Lower leg skin (tissue), 4 donors: ENCODE results near the gene ING5. TPM values are rescaled to one million over a fixed set of nuclear protein-coding genes. Genes with fewer than 3 reads are reported as not detected.
"Not testable (repeated sequence)": the region's sequence is repeated elsewhere in the genome, so short reads cannot be mapped to it uniquely, and the experiment has no call there.

Experiments used
- DNase-seq, 2 donors: peaks; one replicate each; pipeline ENCODE4 v3.0.0-alpha.2; 2019; ENCODE audit warnings: low spot score in 2 of 2
- H3K4me3 ChIP-seq: fragments of 200-600 bp; sonication (generic); 2 replicates; pipeline ENCODE4 v1.5.1; 2017; ENCODE audit warnings: mild to moderate bottlenecking, low read depth; ENCODE audit not compliant: poor library complexity, severe bottlenecking
- POLR2A ChIP-seq, 2 donors: fragments of 450-650 bp; IDR thresholded peaks; one replicate each; pipeline ENCODE4 v1.6.1; 2016 to 2017; ENCODE audit warnings: antibody characterized with exemption in 2 of 2, mild to moderate bottlenecking in 1 of 2, moderate library complexity in 1 of 2
- WGBS, 2 donors: methylation state at CpG; one replicate each; pipeline ENCODE4 v1.1.5; 2018; 5-methylcytosine and 5-hydroxymethylcytosine counted together
- intact Hi-C: fragments of 100-400 bp; cut with DNase I; formaldehyde crosslinking; loops from one replicate; pipeline ENCODE4 v1.15.0; 2023; ENCODE audit warnings: low total_unique reads
- total RNA-seq, 4 donors: library from RNA; depleted of rRNA; stranded (reverse); fragments of >200 nt; gene quantifications; one replicate each; pipeline ENCODE4 v1.1.0, GENCODE V29; 2016
- TF ChIP-seq, protein P1 (sequence below), 3 donors: fragments of 450-650 bp; IDR thresholded peaks; one replicate each; pipeline ENCODE4 v1.5.1; 2016; ENCODE audit warnings: antibody characterized with exemption in 3 of 3, mild to moderate bottlenecking in 3 of 3, moderate library complexity in 2 of 3

ING5 gene
- total RNA-seq, 4 donors from 2014 or later: 31.6 to 73.9 (median 35.7) TPM

DNA sequence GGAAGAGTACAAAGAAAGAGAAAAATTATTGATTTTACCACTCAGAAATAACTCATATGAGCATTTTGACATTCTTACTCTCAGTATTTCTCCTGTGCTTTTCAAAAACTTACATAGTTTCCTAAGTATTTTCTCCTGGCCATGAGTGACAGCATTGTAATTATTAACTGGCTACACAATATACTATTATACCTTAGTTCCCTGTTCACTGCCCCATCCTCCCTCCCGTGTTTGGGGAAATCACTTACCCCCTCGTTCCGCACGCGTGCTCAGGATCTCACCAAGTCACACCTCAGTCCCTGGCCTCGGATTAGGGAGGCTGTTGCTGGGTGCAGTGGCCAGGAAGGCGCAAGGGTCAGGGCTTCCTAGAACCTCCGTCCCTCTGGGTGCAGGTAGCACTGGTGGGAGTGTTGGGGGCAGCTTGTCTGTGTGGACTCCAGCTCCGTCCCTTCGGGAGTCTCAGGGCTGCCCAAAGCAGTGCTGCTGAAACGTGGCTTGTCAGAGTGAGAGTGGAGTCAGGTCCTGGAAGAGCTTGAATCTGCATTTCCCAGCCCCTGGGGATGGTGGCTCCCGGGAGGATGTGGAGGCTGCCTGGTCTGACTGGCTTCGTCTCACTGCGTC lies 41.1 kb upstream of the ING5 start:
- no peak overlapping the region for H3K4me3 ChIP-seq
- WGBS, 2 donors: 92 to 95% methylated on average over 14 of the region's 14 CpGs
- no peak for TF ChIP-seq POLR2A (IDR thresholded peaks at IDR 0.05)
- TF ChIP-seq, protein P1, sequence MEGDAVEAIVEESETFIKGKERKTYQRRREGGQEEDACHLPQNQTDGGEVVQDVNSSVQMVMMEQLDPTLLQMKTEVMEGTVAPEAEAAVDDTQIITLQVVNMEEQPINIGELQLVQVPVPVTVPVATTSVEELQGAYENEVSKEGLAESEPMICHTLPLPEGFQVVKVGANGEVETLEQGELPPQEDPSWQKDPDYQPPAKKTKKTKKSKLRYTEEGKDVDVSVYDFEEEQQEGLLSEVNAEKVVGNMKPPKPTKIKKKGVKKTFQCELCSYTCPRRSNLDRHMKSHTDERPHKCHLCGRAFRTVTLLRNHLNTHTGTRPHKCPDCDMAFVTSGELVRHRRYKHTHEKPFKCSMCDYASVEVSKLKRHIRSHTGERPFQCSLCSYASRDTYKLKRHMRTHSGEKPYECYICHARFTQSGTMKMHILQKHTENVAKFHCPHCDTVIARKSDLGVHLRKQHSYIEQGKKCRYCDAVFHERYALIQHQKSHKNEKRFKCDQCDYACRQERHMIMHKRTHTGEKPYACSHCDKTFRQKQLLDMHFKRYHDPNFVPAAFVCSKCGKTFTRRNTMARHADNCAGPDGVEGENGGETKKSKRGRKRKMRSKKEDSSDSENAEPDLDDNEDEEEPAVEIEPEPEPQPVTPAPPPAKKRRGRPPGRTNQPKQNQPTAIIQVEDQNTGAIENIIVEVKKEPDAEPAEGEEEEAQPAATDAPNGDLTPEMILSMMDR (IDR thresholded peaks at IDR 0.05): no peak
- DNase-seq: no peak
- intact Hi-C loops: no loop called here

DNA sequence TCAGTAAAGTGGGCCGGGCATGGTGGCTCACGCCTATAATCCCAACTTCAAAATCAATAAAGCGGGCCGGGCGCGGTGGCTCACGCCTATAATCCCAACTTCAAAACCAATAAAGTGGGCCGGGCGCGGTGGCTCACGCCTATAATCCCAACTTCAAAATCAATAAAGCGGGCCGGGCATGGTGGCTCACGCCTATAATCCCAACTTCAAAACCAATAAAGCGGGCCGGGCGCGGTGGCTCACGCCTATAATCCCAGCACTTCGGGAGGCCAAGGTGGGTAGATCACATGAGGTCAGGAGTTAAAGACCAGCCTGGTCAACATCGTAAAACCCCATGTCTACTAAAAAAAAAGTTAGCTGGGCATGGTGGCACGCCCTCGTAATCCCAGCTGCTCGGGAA lies 39.1 kb upstream of the ING5 start:
- intact Hi-C loops: not testable (repeated sequence)

DNA sequence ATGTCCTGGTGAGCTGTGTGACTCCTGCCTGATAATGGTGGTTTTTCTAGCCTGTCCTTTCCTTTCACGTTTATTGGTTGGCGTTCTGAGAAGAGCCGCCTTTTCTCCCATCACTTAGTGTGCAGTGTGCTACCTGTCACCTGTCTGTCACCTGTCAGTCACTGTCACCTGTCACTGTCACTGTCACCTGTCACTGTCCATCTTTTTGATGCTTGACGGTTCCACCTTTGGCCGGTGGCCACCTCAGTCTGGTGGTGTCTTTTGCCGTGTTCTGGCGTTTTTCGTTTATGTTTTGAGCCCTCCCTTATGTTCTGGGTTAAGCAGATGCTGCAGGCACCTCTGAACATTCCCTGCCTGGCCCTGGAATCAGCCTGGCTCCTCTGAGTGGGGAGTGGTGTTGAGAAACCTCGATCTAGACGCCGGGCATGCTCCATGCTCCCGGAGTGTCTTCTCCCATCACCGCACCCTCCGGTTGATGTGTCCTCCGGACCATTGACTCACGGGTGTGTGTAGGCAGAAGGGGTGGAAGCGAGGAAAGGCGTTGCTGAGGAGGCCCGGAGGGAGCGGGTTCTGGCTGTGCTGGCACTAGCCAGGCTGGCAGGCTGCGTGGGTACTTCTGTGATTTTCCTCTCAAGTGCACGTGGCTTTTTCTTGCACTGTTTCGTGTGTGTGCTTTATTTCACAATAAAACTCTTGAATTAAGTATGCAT lies 36.0 kb upstream of the ING5 start:
- WGBS, 2 donors: 88 to 90% methylated on average over 23 of the region's 23 CpGs
- TF ChIP-seq, protein P1 (IDR thresholded peaks at IDR 0.05): no peak
- no peak for TF ChIP-seq POLR2A (IDR thresholded peaks at IDR 0.05)
- H3K4me3 ChIP-seq: no peak overlapping the region
- DNase-seq: no peak
- intact Hi-C loops: no loop called here

More for the DNA sequence above, 39.1 kb upstream of the ING5 start:
- H3K4me3 ChIP-seq, DNase-seq: not testable (repeated sequence)
- 91 to 92% methylated on average over 24 of the region's 24 CpGs for WGBS, 2 donors

DNA sequence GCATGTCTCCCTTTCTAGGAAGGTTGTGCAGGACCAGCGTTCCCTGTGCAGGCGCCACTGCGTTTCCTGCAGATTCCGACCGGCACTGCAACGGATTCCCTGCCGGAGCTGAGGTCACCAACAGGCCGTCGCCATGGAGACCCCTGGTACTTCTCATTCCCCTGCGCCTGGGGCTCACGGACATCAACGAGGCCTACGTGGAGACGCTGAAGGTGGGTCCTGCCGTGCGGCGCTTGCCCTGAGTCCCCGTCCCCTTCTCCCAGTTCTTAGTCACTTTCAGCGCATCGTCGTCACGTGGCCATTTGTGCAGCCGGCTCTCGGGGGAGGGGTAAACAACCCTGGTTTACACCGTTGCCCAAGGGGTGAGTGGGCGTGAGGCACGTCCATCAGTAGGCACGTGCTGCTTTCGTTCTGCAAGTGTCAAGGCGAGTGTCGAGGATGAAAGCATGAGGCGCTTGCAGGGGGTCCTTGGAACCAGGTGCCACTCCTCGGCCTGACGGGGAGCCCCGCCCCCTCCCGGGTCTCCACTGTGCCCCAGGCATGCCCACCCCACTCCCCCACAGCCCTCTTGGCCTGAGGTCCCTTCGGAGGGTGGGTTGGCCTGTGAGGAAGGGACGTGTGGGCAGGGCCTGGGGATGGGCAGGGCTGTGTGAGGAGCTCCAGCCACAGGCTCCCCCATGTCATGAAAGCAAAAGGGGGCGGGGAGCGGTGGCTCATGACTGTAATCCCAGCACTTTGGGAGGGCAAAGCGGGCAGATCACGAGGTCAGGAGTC lies 35.0 kb upstream of the ING5 start:
- TF ChIP-seq, protein P1 (IDR thresholded peaks at IDR 0.05): no peak
- no peak for DNase-seq
- WGBS, 2 donors: 81 to 83% methylated on average over 40 to 42 of the region's 42 CpGs
- intact Hi-C loops: no loop called here
- H3K4me3 ChIP-seq: no peak overlapping the region

DNA sequence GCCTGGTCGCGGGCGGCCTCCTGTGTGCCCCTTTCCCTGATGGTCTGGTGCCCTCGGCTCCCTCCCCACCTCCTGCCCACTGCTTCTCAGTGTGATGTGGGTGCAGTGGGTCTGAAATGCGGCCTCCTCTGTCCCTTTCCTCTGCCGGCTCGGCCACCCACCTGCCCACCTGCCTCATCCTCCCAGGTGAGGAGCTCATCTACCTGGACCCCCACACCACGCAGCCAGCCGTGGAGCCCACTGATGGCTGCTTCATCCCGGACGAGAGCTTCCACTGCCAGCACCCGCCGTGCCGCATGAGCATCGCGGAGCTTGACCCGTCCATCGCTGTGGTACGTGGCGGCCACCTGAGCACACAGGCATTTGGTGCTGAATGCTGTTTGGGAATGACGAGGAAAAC lies 33.5 kb upstream of the ING5 start:
- intact Hi-C loops: no loop called here
- WGBS, 2 donors: 97 to 98% methylated on average over 21 of the region's 21 CpGs
- H3K4me3 ChIP-seq: no peak overlapping the region
- DNase-seq: no peak
- TF ChIP-seq POLR2A (IDR thresholded peaks at IDR 0.05): no peak
- TF ChIP-seq, protein P1 (IDR thresholded peaks at IDR 0.05): no peak

DNA sequence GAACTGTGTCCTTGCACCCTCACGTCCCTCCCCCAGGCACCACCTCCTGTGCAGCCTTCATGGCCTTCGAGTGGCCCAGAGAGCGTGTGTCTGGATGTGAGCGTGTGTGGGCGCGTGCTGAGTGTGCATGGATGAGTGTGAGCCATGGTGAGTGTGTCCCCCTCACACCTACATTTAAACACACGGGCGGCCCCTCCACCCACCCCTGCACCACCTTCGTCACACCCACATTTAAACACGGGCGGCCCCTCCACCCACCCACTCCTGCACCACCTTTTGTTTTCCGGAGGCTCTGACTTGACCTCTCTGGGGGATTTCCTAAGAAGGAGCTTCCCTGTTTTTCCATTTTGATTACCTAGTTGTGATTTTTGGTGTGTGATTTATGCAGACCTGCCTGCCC lies 33.0 kb upstream of the ING5 start:
- whole genome bisulfite sequencing, 2 donors: 91 to 93% methylated on average over 12 of the region's 12 CpGs

More for the DNA sequence above, 33.0 kb upstream of the ING5 start:
- intact Hi-C loops: no loop called here
- no peak for DNase-seq
- TF ChIP-seq, protein P1 (IDR thresholded peaks at IDR 0.05): no peak
- TF ChIP-seq POLR2A (IDR thresholded peaks at IDR 0.05): no peak
- no peak overlapping the region for H3K4me3 ChIP-seq
